GM23248 (cell line): Measurements from ENCODE around the gene TRIP12.

ENCODE experiments used
- EZH2 ChIP-seq: fragments of 200-600 bp; sonication (generic); IDR thresholded peaks from 2 replicates; pipeline ENCODE4 v1.6.1; 2018; ENCODE audit warnings: antibody characterized with exemption, mild to moderate bottlenecking; ENCODE audit not compliant: insufficient read depth, poor library complexity, severe bottlenecking
- EZH2phosphoT487 ChIP-seq: fragments of 200-600 bp; sonication (generic); IDR thresholded peaks from 2 replicates; pipeline ENCODE4 v1.6.1; 2018; ENCODE audit warnings: antibody characterized with exemption, moderate library complexity, mild to moderate bottlenecking, low read depth; ENCODE audit not compliant: insufficient read depth

DNA sequence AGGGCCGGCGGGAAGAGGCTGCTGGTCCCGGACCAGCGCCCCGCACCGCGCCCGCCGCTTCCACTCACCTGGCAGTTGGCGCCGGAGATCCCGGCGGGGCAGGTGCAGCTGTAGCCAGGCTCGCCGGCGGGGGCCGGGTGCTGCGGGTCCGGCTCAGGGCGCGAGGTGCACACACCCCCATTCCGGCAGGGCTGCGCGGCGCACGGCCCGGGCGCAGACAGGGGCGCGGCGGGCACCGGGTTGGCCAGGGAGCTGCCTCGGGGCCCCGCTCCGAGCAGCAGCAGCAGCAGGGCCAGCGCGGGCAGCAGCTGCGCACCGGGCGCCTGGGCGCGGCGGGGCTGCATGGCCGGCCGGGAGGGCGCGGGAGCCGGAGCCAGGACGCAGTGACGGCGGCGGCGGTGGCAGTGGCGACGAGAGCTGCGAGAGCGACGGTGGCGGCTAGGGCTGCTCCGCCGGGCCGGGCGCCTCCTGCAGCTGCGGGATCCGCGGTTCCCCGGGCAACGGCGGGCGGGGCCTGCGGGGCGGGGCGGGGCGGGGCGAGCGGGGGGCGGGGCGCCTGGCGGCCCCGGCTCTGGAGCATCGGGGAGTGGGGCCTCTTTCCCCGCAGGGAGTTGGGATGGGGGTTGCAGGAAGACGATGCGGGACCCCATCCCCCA, 207.6 kb downstream of the TRIP12 start, which contains the start of gene DNER:
- TF ChIP-seq EZH2 (no peak), EZH2phosphoT487 (no peak)
